ENCODE results near the gene BMP6.

Gene BMP6

DNA sequence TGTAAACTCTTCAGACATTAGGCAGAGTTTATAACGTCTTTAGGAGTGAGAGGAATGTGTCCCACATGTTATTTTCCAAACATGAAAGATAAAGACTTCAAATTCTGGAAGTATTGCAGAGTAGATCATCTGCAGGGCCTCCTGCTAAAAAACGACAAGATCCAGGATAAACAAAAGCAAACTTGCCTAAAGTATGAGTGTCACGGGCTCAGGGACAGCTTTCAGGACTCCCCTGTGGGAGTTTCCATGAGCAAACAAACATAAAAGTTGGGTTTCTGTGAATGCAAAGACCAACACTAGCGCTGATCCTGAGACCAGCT lies 107.8 kb downstream of the BMP6 start:
- no peak for DNase-seq

DNA sequence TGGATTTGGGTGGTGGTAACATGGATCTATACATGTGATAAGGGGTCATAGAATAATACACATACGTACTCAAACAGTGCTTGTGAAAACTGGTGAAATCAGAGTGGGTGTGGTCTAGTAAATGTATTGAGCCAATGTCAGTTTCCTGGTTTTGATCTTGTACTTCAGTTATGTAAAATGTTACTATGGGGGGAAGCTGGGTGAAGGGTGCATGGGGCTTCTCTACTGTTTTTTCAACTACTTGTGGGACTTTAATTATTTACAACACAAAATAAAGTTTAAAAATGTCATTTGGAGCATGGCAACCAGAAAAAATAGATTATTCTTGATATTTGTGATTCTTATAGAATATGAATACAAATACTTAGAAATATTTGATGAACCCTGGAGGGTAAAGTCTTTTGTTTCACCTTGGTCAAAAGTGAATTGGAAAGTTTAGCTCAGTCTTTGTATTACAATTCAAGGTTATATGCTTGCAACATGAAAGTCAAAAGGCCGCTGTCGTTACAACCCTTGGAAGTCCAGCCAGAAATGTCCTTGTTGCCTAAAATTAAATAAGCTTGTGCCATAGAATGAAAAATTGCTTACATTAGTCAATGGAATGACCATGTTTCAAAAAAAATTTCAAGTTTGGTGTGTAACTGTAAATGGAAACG lies 110.6 kb downstream of the BMP6 start:
- no peak for DNase-seq

DNA sequence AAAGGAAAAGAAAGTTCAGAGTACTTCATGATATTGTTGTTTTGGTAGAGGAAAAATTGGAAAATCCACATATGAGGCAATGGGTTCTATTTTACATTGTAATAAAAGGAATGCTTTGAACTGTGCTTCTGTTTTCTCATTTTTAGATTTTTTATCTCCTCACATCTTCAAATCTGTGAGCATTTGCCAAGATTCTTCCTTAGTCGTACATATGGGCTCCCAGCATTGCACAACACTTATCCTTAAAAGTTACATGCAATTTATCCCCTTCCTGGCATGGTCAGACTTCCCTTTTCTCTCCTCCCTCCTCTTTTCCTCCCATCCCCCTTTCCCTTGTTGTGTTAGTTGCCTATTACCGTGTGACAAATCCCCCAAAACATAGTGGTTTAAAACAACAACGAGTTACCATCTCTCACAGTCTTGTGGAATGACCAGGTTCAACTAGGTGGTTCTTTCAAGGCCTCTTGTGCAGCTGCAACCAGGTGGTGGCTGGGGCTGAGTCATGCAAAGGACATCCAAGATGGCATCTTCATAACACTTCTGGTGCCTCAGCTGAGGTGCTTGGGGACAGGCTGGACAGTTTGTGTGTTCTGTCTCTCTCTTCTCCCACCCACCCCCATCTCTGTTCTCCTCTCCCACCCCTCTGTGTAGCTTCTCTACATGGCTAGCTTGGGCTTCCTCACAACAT lies 116.0 kb downstream of the BMP6 start:
- no peak for DNase-seq

DNA sequence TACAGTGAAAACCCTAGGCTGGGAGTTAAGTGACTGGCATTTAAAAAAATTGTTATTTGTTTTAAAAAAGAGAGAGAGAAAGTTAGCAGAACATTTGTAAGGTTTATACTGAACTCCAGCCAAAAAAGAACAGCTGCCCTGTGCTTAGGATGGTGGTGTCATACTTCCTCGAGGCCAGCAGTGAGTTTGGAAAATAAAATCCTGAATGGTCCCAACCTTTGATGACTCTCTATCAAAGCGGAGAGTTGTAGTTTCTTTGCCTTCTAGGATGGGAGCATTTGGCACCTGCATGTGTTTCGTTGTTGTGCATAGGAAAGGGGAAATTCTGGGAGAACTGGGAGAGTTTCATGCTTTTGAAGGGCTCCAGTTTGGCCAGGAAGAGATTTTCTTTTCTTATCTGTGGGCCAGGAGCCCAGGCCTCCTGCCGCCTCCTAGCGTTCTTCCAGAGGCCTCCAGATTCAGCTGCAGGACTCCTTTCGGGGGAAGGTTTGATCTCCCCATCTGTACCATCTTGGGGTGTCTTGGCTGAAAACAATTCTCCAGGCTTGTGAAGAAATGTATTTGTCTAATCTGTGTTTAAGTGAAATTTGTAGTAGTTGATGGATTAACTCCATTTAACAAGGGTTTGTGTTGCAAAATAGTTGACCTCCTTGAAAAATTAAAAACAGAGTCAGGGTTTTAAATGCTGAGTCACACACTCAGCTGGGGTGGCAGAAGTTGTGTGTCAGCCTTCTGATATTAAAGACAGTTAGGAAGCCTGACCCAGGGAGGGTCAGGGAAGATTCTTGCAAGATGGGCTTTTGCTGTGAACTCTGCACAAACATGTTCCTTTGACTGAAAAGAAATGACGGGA lies 121.3 kb downstream of the BMP6 start:
- DNase-seq = peak; percentile 39

DNA sequence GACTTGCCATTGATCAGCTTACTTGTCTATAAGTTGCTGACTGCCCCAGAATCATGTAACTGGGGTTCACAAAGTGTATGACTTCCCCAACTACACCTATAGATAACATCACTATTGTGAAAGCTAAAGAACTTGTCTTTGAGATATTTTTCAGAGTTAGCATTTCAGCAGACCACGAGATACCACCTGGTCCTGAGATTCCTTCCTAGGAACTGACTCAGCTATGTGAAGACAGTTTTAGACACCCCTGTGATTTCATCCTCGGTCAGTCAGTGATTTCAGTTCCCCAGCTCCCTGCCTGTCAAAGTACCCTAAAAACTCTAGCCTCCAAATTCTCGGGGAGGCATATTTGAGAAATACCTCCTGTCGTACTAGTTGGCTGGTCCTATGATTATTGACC lies 122.3 kb downstream of the BMP6 start:
- DNase-seq = no peak

DNA sequence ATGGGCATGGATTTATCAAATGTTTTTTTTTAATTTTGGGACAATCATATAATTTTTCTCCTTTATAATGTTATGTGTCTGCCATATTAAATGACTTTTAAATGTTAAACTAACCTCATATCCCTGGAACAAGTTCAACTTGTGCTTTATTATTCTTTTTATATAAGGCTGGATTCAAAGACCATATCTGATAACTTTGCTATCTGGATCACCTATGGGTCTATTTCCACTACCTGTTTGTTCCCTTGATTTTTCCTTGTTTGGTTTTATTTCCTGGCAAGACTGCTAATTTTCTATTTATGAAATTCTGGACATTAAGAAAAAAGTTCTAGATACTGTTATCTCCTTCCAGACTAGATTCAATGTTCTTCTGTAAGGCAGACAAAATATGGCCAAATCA lies 125.9 kb downstream of the BMP6 start:
- no peak for DNase-seq

DNA sequence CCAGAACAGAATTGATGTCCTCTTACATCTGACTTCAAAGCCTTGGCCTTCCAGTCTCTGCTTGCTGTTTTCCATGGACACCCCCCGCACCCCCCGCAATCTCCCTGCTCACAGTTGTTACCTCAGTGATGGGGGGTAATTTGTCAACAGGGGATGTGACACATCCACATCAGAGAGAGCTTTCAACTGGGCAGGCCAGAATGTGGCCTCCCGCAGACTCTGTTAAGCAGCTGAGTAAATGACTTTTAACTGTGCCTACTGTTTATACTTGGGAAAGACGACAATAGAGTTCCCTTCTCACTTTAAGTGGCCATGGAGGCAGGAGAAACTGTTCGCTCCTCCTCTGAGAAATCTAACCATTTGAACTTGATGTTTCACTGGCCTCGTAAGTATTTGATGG lies 133.7 kb downstream of the BMP6 start:
- no peak for DNase-seq

DNA sequence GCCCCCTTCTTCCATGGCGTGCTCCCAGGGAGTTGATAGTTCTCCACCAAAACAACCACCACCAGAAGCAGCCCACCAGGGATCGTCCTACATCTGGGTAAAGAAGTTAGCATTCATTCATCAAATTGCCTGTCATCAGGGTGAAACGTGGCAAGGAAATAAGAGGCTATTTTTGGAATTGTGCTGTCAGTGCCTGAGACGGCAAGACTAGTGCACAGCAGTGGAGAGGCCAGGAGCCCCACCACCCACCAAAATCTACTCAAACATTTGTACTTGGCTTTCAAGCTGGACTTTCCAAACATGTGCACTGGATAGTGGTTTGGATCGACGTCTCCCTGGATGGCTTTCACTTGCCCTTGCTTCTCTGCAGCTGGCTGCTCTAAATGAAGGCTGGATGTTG lies 139.9 kb downstream of the BMP6 start:
- no peak for DNase-seq

DNA sequence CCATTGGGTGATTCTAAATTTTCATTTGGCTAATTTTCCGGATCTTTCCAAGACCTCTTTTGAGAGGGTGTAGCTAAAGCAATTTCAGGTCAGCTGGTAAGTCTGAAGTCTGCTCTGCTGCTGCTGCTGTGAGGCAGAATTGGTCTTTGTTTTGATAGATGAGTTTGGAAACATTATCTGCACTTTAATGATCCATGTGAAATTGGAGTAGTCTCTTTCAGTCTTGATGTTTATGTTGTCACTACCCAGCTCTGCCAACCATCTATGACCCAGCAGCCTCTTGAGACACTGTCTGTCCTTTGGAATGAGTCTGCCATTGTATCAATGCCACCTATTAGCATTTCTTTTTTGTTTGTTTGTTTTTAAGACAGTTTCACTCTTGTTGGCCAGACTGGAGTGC lies 140.6 kb downstream of the BMP6 start:
- no peak for DNase-seq

DNA sequence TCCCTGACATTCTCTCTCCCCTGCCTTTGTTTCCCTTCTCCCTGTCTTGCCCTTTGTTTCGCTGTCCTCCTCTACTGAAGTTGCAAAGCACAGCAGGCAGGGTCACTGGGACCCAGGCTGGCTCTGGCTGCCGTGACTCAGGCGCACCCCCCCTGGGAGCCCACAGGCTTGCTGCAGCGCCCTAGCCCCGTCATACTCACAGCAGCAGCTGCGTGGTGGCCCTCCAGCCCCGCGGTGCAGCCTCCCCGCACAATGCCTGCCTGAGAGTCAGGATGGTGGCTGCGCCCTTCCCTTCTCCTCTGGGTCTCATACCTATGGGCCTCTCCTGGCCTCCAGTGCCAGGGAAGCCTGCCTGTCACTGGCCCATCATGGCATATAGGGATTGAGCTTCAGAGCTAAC lies 143.0 kb downstream of the BMP6 start:
- no peak for DNase-seq

DNA sequence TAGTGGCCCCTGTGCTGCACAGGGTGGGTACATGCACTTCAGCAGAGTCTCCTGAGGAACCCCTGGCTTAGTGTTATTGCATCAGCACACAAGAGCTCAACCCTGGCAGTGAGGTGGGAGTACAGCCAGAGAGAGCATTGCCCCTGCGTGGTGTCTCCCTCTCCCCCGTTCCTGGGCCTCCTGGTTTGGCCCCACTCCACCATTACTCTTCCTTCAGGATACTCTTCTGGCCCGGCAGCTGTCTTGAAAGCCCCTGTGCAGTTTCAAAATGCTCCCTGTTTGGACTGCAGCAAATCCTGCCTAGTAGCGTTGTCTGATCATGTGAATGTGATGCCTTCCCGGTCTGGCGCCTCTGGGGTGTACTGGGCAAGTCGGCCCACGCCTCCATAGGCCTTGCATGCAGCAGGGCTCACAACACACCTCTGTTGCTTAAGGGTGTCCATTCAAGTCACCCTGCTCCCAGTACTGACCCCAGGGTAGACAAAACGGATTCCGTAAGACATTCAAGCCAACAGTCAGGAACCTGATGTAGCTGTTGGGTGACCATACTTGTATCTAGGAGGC lies 152.6 kb downstream of the BMP6 start:
- DNase-seq = no peak

DNA sequence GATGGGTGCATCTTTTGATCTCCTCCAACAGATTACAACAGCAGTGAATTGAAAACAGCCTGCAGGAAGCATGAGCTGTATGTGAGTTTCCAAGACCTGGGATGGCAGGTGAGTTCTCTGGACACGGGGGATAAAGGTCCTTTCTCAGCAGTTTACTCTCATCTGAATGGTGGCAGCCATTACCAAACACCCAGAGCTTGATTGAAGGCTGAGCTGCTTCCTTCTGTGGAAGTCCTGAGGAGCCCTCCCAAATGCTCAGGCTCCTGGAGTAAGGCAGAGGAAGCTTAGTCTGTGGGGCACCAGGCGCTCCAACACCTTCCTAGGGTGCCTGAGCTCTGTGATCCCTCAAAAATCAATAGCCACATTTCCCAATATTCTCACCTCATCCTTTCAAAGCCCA lies 153.1 kb downstream of the BMP6 start:
- DNase-seq = no peak

DNA sequence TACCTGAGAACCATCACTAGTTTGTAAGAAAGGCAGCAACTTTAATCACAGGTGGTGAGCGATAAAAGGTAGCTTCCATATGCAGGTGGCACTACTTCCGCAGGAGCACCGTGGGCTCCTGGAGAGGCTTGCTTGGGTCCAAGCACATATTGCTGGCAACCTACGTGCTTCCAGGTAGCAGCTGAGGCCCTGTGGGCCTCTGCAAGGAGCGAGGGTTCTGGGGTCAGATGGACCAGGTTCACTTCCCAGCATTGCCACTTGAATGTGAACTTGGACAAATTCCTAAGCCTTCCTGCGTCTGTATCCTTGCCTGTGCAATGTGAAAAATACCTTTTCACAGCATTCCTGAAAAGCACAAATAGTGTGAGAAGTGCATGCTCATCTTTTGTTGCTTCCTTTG lies 153.7 kb downstream of the BMP6 start:
- DNase-seq = no peak

DNA sequence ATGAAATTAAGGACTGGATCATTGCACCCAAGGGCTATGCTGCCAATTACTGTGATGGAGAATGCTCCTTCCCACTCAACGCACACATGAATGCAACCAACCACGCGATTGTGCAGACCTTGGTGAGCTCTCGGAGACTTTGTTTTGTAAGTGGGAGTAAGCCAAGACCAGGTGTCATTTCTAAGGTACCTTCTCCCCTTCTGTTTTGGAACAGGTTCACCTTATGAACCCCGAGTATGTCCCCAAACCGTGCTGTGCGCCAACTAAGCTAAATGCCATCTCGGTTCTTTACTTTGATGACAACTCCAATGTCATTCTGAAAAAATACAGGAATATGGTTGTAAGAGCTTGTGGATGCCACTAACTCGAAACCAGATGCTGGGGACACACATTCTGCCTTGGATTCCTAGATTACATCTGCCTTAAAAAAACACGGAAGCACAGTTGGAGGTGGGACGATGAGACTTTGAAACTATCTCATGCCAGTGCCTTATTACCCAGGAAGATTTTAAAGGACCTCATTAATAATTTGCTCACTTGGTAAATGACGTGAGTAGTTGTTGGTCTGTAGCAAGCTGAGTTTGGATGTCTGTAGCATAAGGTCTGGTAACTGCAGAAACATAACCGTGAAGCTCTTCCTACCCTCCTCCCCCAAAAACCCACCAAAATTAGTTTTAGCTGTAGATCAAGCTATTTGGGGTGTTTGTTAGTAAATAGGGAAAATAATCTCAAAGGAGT lies 154.2 kb downstream of the BMP6 start:
- no peak for DNase-seq

DNA sequence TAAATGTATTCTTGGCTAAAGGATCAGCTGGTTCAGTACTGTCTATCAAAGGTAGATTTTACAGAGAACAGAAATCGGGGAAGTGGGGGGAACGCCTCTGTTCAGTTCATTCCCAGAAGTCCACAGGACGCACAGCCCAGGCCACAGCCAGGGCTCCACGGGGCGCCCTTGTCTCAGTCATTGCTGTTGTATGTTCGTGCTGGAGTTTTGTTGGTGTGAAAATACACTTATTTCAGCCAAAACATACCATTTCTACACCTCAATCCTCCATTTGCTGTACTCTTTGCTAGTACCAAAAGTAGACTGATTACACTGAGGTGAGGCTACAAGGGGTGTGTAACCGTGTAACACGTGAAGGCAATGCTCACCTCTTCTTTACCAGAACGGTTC lies 154.8 kb downstream of the BMP6 start:
- no peak for DNase-seq

DNA sequence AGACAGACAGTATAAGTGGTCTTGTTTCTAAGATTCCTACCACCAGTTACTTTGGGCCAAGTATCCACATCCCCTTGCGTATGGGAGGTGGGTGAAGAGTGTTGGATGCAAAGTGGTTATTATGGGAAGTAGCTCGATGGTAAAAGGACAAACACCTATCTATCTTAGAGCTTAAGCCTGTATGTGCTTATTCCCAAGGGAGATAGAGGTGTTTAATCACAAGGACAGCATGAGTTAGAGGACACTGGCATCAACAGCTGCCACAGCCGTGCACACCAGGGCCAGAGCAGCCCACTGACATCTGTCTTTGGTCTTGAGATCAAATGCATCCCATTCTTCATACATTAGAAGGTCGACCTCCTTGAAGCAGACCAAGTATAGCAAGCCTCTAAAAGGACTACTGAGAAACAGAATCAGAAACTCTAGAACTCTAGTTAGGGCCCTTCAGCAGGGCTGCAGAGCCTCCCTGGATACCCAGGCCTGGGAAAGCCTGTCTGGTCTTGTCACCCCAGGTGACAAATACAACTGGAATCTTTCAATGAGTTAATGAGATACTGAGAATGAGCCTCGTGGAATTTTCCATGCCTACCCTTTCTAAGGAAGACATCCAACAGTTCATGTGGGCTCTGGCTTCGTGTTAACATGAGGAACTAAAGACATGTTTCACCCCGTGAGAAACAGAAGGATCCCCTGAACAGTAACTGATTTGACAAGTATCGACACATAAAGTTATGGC lies 156.0 kb downstream of the BMP6 start:
- no peak for DNase-seq

DNA sequence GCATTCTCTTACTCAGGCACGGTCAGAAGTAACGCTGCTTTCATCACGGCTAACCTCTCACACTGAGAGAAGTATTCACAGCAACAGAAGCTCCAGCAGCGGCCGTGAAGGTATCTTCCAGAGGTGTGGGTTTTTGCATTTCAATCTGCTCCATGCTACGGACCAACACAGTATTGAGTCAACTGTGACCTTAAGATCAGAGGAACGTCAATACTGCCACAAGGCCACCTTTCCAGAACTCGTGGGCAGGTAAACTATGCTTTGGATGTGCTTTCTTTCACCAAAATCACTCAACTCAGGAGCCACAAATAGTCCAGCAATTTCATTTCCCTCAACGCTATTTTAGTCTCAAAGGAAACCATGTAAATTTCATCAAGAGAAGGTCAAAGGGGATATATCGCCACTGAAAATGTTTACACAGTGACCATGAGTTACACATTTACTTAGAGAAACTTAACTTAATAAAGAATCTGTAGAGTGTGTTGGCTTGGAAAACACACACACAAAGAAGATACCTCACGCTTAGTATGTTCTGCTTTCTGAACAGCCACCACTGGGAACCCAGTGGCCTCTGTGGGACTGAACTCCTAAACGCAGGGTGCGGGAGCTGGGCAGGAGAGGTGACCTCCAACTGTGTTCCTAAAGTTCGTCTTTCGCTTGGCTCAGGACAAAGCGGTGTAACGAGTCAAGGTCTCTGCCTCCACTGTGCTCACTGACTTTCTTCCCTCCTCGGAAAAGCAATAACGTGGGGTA lies 156.8 kb downstream of the BMP6 start:
- no peak for DNase-seq

DNA sequence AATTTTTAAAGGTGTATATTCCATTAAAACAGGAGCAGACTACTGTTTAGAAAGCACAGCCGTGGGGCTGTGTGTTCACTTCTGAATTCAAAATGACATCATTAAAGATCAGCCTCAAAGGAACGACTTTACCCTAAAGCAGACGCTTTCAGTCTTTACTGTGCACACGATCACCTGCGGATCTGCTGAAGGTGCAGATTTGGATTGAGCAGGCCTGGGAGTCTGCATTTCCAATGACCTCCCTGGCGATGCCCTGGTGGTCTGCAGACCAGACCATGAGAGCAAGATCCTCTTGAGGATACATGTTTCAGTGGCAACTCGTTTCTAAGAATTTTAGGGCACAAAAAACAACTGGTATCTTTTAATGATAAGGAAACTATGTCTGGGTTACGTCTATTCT lies 157.5 kb downstream of the BMP6 start:
- DNase-seq = no peak

DNA sequence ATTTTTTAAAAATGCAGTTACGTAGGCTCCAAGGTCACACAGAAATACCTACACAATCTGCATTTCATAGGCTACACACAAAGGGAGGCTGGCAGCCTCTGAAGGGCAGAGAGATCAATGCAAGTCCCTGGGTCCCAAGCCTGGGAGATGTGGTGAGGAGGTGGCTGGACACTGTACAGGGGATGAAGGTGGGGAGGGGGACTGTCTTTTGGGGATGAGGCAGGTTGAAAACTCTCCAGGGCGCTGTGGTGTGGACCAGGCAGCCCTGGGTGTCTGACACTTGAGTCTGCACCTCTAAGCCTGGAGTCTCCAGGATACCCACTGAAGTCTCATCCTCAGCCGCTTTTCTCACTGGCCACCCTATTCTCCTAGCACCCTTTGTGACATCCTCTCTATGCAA lies 160.2 kb downstream of the BMP6 start:
- DNase-seq = no peak

DNA sequence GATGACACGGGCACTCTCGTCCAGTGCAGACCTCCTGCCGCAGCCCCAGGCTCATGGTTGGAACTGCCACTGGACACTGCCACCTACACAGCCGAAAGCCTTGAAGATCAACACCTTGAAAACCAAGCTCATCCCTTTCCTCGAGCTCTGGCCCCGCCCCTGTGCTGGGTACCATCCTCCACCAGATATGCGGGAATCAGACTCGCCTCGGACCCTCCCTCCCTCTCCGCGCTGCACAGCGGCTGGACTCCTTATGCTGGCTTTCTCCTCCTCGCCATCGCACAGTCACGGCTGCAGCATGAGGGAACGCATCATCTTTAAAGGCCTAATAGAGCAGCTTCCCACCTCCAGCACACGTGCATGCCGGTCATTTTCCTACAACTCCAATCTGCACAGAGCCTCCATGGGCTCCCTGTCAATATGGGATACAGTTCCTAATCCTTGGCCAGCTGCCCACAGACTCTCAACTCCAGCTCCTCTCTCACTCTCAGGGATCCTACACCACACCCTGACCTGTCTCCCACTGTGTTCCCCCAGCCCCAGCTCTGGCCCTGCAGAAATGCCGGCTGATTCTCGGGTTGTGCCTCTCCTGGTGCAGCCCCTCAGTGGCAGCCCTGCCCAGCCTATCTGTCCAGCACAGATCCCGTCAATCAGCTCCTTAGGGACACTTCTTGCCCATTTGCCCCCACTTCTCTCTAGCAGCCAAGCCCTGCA lies 161.5 kb downstream of the BMP6 start:
- DNase-seq = no peak

Measured in hematopoietic multipotent progenitor cell treated with erythropoietin and hydrocortisone succinate and interleukin-3 and kit ligand, for 4 days (in vitro differentiated cells).